ENCODE results near the gene OR1K1.

Gene OR1K1

DNA sequence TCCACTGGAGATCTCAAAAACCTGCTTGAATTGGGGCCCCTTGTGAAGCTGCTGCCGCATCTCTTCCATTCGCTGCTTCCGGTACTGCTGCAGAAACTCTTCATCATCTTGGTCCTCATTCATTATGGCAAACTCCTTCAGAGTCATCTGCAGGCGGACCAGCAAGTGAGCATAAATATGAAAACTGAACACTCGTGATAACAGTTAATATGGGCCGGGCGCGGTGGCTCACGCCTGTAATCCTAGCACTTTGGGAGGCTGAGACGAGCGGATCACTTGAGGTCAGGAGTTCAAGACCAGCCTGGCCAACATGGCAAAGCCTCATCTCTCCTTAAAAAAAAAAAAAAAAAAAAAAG lies 20.5 kb downstream of the OR1K1 start:
- H3K4me3 ChIP-seq (ENCODE audit: low read length), result no peak overlapping the region
- H3K9me2 ChIP-seq (replicated peaks; ENCODE audit: control insufficient read depth, low read length), result no peaks in the 10 kb centered on the region
- TF ChIP-seq EZH2phosphoT487 (IDR thresholded peaks at IDR 0.05; ENCODE audit: borderline replicate concordance, low read length), result no peak
- TF ChIP-seq, protein P1, sequence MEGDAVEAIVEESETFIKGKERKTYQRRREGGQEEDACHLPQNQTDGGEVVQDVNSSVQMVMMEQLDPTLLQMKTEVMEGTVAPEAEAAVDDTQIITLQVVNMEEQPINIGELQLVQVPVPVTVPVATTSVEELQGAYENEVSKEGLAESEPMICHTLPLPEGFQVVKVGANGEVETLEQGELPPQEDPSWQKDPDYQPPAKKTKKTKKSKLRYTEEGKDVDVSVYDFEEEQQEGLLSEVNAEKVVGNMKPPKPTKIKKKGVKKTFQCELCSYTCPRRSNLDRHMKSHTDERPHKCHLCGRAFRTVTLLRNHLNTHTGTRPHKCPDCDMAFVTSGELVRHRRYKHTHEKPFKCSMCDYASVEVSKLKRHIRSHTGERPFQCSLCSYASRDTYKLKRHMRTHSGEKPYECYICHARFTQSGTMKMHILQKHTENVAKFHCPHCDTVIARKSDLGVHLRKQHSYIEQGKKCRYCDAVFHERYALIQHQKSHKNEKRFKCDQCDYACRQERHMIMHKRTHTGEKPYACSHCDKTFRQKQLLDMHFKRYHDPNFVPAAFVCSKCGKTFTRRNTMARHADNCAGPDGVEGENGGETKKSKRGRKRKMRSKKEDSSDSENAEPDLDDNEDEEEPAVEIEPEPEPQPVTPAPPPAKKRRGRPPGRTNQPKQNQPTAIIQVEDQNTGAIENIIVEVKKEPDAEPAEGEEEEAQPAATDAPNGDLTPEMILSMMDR (IDR thresholded peaks at IDR 0.05; ENCODE audit: low read depth, low read length, poor library complexity, severe bottlenecking), result no peak
- H3K27me3 ChIP-seq (ENCODE audit: control insufficient read depth, low read length), result no peaks in the 10 kb centered on the region
- H4K20me1 ChIP-seq (ENCODE audit: control insufficient read depth, insufficient read depth, low read depth, low read length), result no peaks in the 10 kb centered on the region
- H3K27ac ChIP-seq (ENCODE audit: low read depth, low read length), result no peak overlapping the region
- H3K4me1 ChIP-seq (ENCODE audit: control insufficient read depth, low read length), result no peaks in the 10 kb centered on the region
- peaks cover 2% of the 10 kb centered on the region; the same call in 1 of the 2 replicates for H3F3A ChIP-seq (ENCODE audit: control insufficient read depth, insufficient read depth)
- peaks cover 19% of the 10 kb centered on the region for H3K79me2 ChIP-seq (ENCODE audit: control insufficient read depth, low read length)
- H3K36me3 ChIP-seq (ENCODE audit: control insufficient read depth, low read length), result peaks cover 74% of the 10 kb centered on the region
- H3K4me2 ChIP-seq (ENCODE audit: low read length), result no peak overlapping the region
- H3K9me3 ChIP-seq (ENCODE audit: control insufficient read depth, insufficient read depth, low read length), result no peaks in the 10 kb centered on the region

DNA sequence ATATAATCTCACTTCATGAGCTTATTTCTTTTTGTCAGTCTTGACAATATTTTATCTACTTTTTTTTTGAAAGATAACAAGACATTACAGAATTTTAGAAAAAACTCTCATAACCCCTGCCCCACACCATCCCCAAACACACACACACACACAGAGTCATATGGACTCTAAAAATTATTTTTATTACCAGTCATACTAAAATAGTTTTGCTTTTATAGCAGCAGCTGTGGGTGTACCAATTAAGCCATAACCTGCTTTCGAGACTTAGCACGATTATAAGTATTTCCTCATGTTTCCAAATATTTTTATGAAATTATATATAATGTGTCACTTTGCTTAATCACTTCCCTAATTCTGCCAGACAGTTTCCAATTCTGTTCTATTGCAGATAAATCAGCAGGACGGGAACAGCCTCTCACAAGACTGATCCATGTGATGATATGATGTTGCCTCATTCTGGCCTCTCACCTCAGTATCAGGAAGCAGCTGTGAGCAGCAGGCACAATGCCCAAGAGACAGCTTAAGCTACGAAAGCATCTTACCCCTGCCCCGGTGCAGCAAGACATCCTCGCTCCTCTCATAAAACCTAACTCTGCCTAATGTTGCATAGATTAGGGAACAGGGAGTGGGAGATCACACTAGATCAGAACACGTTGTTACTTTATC lies 21.5 kb downstream of the OR1K1 start:
- Histone ChIP-seq H3K79me2 (ENCODE audit: control insufficient read depth, low read length) (peaks cover 27% of the 10 kb centered on the region), H3K4me2 (ENCODE audit: low read length) (no peak overlapping the region)

DNA sequence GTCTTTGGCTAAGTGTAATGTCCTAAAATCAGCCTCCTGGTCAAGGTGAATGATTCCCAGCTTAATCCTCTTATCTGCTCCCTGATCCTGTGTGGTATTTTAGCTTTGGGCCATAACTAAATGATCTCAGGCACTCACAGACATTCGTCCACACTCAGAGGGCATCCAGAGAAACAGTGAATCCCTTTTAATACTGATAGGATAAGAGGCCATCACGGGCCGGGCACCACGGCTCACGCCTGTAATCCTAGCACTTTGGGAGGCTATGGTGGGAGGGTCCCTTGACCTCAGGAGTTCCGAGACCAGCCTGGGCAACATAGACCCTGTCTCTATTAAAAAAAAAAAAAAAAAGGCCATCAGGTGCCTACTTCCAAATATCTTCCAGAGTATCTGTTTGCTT lies 22.1 kb downstream of the OR1K1 start:
- H3F3A ChIP-seq (ENCODE audit: control insufficient read depth, insufficient read depth), result no peaks in the 10 kb centered on the region
- no peak overlapping the region for H3K4me2 ChIP-seq (ENCODE audit: low read length)
- no peaks in the 10 kb centered on the region for H3K9me3 ChIP-seq (ENCODE audit: control insufficient read depth, insufficient read depth, low read length)
- peaks cover 34% of the 10 kb centered on the region for H3K79me2 ChIP-seq (ENCODE audit: control insufficient read depth, low read length)
- H3K4me3 ChIP-seq (ENCODE audit: low read length), result no peak overlapping the region
- no peak overlapping the region for H3K27ac ChIP-seq (ENCODE audit: low read depth, low read length)
- 0 out of 2 replicates have a peak, but pooled peaks cover 2% of the 10 kb centered on the region for H4K20me1 ChIP-seq (ENCODE audit: control insufficient read depth, insufficient read depth, low read depth, low read length)
- H3K4me1 ChIP-seq (ENCODE audit: control insufficient read depth, low read length), result peaks cover 6% of the 10 kb centered on the region
- H3K36me3 ChIP-seq (ENCODE audit: control insufficient read depth, low read length), result peaks cover 78% of the 10 kb centered on the region
- no peaks in the 10 kb centered on the region for H3K9me2 ChIP-seq (replicated peaks; ENCODE audit: control insufficient read depth, low read length)
- TF ChIP-seq, protein P1 (IDR thresholded peaks at IDR 0.05; ENCODE audit: low read depth, low read length, poor library complexity, severe bottlenecking), result no peak
- TF ChIP-seq EZH2phosphoT487 (IDR thresholded peaks at IDR 0.05; ENCODE audit: borderline replicate concordance, low read length), result no peak
- H3K27me3 ChIP-seq (ENCODE audit: control insufficient read depth, low read length), result no peaks in the 10 kb centered on the region

More for the DNA sequence above, 21.5 kb downstream of the OR1K1 start:
- peaks cover 80% of the 10 kb centered on the region for H3K36me3 ChIP-seq (ENCODE audit: control insufficient read depth, low read length)
- no peaks in the 10 kb centered on the region for H3K27me3 ChIP-seq (ENCODE audit: control insufficient read depth, low read length)
- H4K20me1 ChIP-seq (ENCODE audit: control insufficient read depth, insufficient read depth, low read depth, low read length), result no peaks in the 10 kb centered on the region
- H3K4me1 ChIP-seq (ENCODE audit: control insufficient read depth, low read length), result no peaks in the 10 kb centered on the region
- no peak overlapping the region for H3K4me3 ChIP-seq (ENCODE audit: low read length)
- H3K9me3 ChIP-seq (ENCODE audit: control insufficient read depth, insufficient read depth, low read length), result no peaks in the 10 kb centered on the region
- no peaks in the 10 kb centered on the region for H3K9me2 ChIP-seq (replicated peaks; ENCODE audit: control insufficient read depth, low read length)
- no peaks in the 10 kb centered on the region for H3F3A ChIP-seq (ENCODE audit: control insufficient read depth, insufficient read depth)
- TF ChIP-seq, protein P1 (IDR thresholded peaks at IDR 0.05; ENCODE audit: low read depth, low read length, poor library complexity, severe bottlenecking), result no peak
- no peak for TF ChIP-seq EZH2phosphoT487 (IDR thresholded peaks at IDR 0.05; ENCODE audit: borderline replicate concordance, low read length)
- H3K27ac ChIP-seq (ENCODE audit: low read depth, low read length), result no peak overlapping the region
